Loucy (cell line): ENCODE data around the gene GRSF1.

Experiments
- H2AFZ ChIP-seq: fragments of 200-600 bp; sonication (generic); 2 replicates; pipeline ENCODE4 v1.6.0; 2016; ENCODE audit warnings: antibody characterized with exemption, mild to moderate bottlenecking, low read length, moderate library complexity
- H3F3A ChIP-seq: fragments of 200-600 bp; 2 replicates; pipeline ENCODE4 v1.6.0; 2016; ENCODE audit warnings: antibody characterized with exemption, low read depth, mild to moderate bottlenecking
- H3K27me3 ChIP-seq: fragments of 200-600 bp; sonication (generic); 2 replicates; pipeline ENCODE4 v1.6.1; 2014; ENCODE audit warnings: low read length, mild to moderate bottlenecking; ENCODE audit not compliant: insufficient read depth, poor library complexity, severe bottlenecking
- H3K36me3 ChIP-seq: fragments of 200-600 bp; sonication (generic); 2 replicates; pipeline ENCODE4 v1.6.1; 2016; ENCODE audit warnings: low read length; ENCODE audit not compliant: insufficient read depth
- H3K4me1 ChIP-seq: fragments of 200-600 bp; sonication (generic); 2 replicates; pipeline ENCODE4 v1.5.1; 2014; ENCODE audit warnings: low read length, mild to moderate bottlenecking; ENCODE audit not compliant: insufficient read depth, poor library complexity, severe bottlenecking
- H3K4me2 ChIP-seq: fragments of 200-600 bp; sonication (generic); 2 replicates; pipeline ENCODE4 v1.6.0; 2014; ENCODE audit warnings: antibody characterized with exemption, low read length, low read depth, mild to moderate bottlenecking; ENCODE audit not compliant: poor library complexity, severe bottlenecking
- H3K4me3 ChIP-seq: fragments of 200-600 bp; sonication (generic); 2 replicates; pipeline ENCODE4 v1.5.1; 2014; ENCODE audit warnings: low read length, mild to moderate bottlenecking, mixed read lengths; ENCODE audit not compliant: poor library complexity, severe bottlenecking
- H3K79me2 ChIP-seq: fragments of 200-600 bp; sonication (generic); 2 replicates; pipeline ENCODE4 v1.6.1; 2014; ENCODE audit warnings: low read length; ENCODE audit not compliant: insufficient read depth
- H3K9ac ChIP-seq: fragments of 200-600 bp; sonication (generic); 2 replicates; pipeline ENCODE4 v1.6.0; 2014; ENCODE audit warnings: mild to moderate bottlenecking, low read depth, low read length, moderate library complexity; ENCODE audit not compliant: poor library complexity, severe bottlenecking
- H3K9me2 ChIP-seq: fragments of 200-600 bp; sonication (generic); replicated peaks from 2 replicates; pipeline ENCODE4 v1.6.1; 2016; ENCODE audit warnings: low read depth, low read length, mixed read lengths
- H3K9me3 ChIP-seq: fragments of 200-600 bp; sonication (generic); 2 replicates; pipeline ENCODE4 v1.6.1; 2014; ENCODE audit warnings: mild to moderate bottlenecking, antibody characterized with exemption, low read length, low read depth; ENCODE audit not compliant: insufficient read depth
- H4K20me1 ChIP-seq: fragments of 200-600 bp; sonication (generic); 2 replicates; pipeline ENCODE4 v1.6.0; 2014; ENCODE audit warnings: antibody characterized with exemption, low read length, mild to moderate bottlenecking; ENCODE audit not compliant: insufficient read depth, poor library complexity, severe bottlenecking
- EZH2phosphoT487 ChIP-seq: fragments of 200-600 bp; IDR thresholded peaks from 2 replicates; pipeline ENCODE4 v1.6.1; 2018; ENCODE audit warnings: antibody characterized with exemption, mild to moderate bottlenecking, moderate library complexity, borderline replicate concordance
- TF ChIP-seq, protein P1 (sequence below): fragments of 200-600 bp; sonication (generic); conservative IDR thresholded peaks from 2 replicates; pipeline ENCODE4 v1.5.1; 2014; ENCODE audit warnings: mild to moderate bottlenecking, antibody characterized with exemption, low read length

Gene GRSF1

DNA sequence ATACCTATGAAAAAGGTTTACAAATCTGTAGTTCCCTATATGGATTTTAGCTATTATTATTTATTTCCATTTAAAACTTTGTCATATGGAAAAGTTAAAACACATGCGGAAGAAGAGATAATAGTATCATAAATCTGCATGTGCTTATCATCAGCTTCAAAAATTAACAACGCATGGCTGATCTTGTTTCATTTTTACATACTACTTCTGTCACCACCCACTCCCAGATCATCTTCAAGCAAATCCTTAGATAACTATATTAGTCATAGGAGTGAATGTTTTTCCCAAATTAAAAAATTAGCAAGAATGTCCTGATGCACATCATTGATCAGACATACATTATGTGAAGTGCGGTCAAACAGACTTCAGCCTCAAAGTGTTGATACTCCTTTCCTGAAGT is 37.9 kb upstream of the GRSF1 start:
- no peaks in the 10 kb centered on the region for H3K9me2 ChIP-seq
- no peaks in the 10 kb centered on the region for H3K9me3 ChIP-seq
- no peak overlapping the region for H3K4me3 ChIP-seq
- no peak overlapping the region for H3K9ac ChIP-seq
- H4K20me1 ChIP-seq, result no peaks in the 10 kb centered on the region
- H2AFZ ChIP-seq, result no peak overlapping the region
- no peak overlapping the region for H3K4me2 ChIP-seq
- no peaks in the 10 kb centered on the region for H3K27me3 ChIP-seq
- no peaks in the 10 kb centered on the region for H3F3A ChIP-seq
- no peaks in the 10 kb centered on the region for H3K36me3 ChIP-seq
- H3K4me1 ChIP-seq, result no peaks in the 10 kb centered on the region
- no peaks in the 10 kb centered on the region for H3K79me2 ChIP-seq
- TF ChIP-seq, protein P1, sequence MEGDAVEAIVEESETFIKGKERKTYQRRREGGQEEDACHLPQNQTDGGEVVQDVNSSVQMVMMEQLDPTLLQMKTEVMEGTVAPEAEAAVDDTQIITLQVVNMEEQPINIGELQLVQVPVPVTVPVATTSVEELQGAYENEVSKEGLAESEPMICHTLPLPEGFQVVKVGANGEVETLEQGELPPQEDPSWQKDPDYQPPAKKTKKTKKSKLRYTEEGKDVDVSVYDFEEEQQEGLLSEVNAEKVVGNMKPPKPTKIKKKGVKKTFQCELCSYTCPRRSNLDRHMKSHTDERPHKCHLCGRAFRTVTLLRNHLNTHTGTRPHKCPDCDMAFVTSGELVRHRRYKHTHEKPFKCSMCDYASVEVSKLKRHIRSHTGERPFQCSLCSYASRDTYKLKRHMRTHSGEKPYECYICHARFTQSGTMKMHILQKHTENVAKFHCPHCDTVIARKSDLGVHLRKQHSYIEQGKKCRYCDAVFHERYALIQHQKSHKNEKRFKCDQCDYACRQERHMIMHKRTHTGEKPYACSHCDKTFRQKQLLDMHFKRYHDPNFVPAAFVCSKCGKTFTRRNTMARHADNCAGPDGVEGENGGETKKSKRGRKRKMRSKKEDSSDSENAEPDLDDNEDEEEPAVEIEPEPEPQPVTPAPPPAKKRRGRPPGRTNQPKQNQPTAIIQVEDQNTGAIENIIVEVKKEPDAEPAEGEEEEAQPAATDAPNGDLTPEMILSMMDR, result no peak
- no peak for TF ChIP-seq EZH2phosphoT487

DNA sequence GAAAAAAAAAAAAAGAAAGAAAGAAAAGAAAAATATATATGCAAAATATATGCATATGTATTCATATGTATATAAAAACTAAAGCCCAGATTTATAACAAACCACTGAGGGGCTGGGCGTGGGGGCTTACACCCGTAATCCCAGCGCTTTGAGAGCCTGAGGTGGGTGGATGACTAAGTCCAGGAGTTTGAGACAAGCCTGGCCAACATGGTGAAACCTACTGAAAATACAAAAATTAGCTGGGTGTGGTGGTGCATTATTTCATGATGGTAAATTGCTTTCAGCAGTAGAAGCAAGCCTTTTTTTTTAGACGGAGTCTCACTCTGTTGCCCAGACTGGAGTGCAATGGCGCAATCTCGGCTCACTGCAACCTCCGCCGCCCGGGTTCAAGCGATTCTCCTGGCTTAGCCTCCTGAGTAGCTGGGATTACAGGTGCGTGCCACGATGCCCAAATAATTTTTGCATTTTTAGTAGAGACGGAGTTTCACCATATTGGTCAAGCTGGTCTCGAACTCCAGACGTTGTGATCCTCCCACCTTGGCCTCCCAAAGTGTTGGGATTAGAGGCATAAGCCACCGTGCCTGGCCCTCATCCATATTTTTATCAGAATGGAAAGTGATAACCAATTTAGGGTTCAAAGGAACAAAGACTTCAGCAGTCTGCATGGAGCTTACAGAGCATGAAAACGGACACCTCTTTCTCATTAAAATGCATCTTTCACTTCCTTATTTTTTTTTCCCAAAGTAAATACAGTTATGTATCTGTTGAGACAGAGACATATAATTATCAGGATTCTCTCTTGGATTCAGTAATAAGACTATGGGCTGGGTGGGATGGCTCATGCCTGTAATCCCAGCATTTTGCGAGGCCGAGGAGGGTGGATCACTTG is 34.8 kb upstream of the GRSF1 start:
- no peak overlapping the region for H2AFZ ChIP-seq
- H3K9me2 ChIP-seq, result no peaks in the 10 kb centered on the region
- no peak overlapping the region for H3K9ac ChIP-seq

DNA sequence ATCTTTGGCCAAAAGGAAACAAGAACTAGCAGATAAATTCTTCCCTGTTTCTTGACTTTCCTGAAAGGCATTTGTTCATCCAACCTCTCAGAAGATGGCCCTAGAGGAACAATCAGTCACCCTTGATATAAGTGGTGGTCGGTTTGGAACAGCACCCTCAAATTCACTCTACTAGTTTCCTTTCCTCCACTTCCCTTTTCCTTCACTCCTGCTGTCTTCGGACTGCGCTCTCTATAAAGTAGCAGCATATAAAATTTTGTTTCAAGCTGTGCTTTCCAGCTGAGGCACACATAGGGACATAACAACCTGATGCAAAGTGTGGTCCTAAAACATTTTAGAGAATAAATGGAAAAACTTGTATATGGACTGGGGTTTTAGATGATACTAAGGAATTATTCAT is 33.5 kb upstream of the GRSF1 start:
- H3K4me1 ChIP-seq, result no peaks in the 10 kb centered on the region
- H3K36me3 ChIP-seq, result no peaks in the 10 kb centered on the region
- no peak overlapping the region for H2AFZ ChIP-seq
- TF ChIP-seq EZH2phosphoT487, result no peak
- TF ChIP-seq, protein P1, result no peak
- H4K20me1 ChIP-seq, result no peaks in the 10 kb centered on the region
- H3K4me3 ChIP-seq, result no peak overlapping the region
- H3K4me2 ChIP-seq, result no peak overlapping the region
- H3K27me3 ChIP-seq, result no peaks in the 10 kb centered on the region
- H3K9me3 ChIP-seq, result no peaks in the 10 kb centered on the region
- H3K9ac ChIP-seq, result no peak overlapping the region
- H3K9me2 ChIP-seq, result no peaks in the 10 kb centered on the region
- H3F3A ChIP-seq, result no peaks in the 10 kb centered on the region
- H3K79me2 ChIP-seq, result no peaks in the 10 kb centered on the region

More for the DNA sequence above, 34.8 kb upstream of the GRSF1 start:
- H3K4me1 ChIP-seq, result no peaks in the 10 kb centered on the region
- no peaks in the 10 kb centered on the region for H3K36me3 ChIP-seq
- H4K20me1 ChIP-seq, result no peaks in the 10 kb centered on the region
- H3F3A ChIP-seq, result no peaks in the 10 kb centered on the region
- no peaks in the 10 kb centered on the region for H3K9me3 ChIP-seq
- no peaks in the 10 kb centered on the region for H3K79me2 ChIP-seq
- H3K4me3 ChIP-seq, result no peak overlapping the region
- TF ChIP-seq, protein P1, result no peak
- no peak for TF ChIP-seq EZH2phosphoT487
- no peak overlapping the region for H3K4me2 ChIP-seq
- H3K27me3 ChIP-seq, result no peaks in the 10 kb centered on the region
